WTC11 (cell line): ENCODE results near the gene LGR4.
"Not testable (repeated sequence)": the region's sequence is repeated elsewhere in the genome, so short reads cannot be mapped to it uniquely, and the experiment has no call there.

Source experiments
- MXD4 ChIP-seq: fragments of 250-450 bp; sonication (Bioruptor Pico); IDR thresholded peaks from 2 replicates; pipeline ENCODE4 v1.8.0; 2021; ENCODE audit warnings: mild to moderate bottlenecking, moderate library complexity, borderline replicate concordance
- TF ChIP-seq, protein P1 (sequence below): fragments of 200-600 bp; IDR thresholded peaks from 2 replicates; pipeline ENCODE4 v1.8.0; 2022; ENCODE audit warnings: antibody characterized with exemption

DNA sequence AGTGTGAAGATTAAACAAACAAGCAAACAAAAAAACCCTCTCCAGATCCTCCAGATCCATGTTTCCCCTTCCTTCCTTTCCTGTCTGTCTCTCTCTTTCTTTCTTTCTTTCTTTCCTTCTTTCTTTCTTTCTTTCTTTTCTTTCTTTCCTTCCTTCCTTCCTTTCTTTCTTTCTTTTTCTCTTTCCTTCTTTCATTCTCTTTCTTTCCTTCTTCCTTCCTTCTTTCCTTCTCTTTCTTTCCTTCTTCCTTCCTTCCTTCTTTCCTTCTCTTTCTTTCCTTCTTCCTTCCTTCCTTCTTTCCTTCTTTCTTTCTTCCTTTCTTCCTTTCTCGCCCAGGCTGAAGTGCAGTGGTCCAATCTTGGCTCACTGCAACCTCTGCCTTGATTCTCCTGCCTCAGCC, 44.9 kb upstream of the LGR4 start:
- TF ChIP-seq, protein P1, sequence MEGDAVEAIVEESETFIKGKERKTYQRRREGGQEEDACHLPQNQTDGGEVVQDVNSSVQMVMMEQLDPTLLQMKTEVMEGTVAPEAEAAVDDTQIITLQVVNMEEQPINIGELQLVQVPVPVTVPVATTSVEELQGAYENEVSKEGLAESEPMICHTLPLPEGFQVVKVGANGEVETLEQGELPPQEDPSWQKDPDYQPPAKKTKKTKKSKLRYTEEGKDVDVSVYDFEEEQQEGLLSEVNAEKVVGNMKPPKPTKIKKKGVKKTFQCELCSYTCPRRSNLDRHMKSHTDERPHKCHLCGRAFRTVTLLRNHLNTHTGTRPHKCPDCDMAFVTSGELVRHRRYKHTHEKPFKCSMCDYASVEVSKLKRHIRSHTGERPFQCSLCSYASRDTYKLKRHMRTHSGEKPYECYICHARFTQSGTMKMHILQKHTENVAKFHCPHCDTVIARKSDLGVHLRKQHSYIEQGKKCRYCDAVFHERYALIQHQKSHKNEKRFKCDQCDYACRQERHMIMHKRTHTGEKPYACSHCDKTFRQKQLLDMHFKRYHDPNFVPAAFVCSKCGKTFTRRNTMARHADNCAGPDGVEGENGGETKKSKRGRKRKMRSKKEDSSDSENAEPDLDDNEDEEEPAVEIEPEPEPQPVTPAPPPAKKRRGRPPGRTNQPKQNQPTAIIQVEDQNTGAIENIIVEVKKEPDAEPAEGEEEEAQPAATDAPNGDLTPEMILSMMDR: not testable (repeated sequence)
- TF ChIP-seq MXD4 (CRISPR knock-in tag): not testable (repeated sequence)
